HG02981 (cell line): ENCODE results near the gene SORBS2.

ENCODE experiments used
- ATAC-seq: cut with Tn5 transposase; IDR thresholded peaks from one replicate; pipeline ENCODE4 v1.9.1; 2021; ENCODE audit warnings: mild to moderate bottlenecking, moderate library complexity; ENCODE audit not compliant: unreplicated experiment

The SORBS2 gene

GRCh38 chr4:185740471-185740873 lies 71.5 kb downstream of the SORBS2 start:
- no peak for ATAC-seq

GRCh38 chr4:185738820-185739219 lies 73.2 kb downstream of the SORBS2 start:
- ATAC-seq = no peak

- no peak for ATAC-seq
These were observed 73.9 kb downstream of the SORBS2 start for GRCh38 chr4:185738038-185738552.

GRCh38 chr4:185737489-185738037 lies 74.4 kb downstream of the SORBS2 start:
- ATAC-seq = no peak

- ATAC-seq = no peak
These were observed 75.1 kb downstream of the SORBS2 start for GRCh38 chr4:185736882-185737281.

- ATAC-seq = no peak
These were observed 76.1 kb downstream of the SORBS2 start for GRCh38 chr4:185735866-185736400.

GRCh38 chr4:185734930-185735329 lies 77.1 kb downstream of the SORBS2 start:
- no peak for ATAC-seq

- peak; percentile 67 for ATAC-seq
These were observed 77.8 kb downstream of the SORBS2 start for GRCh38 chr4:185734214-185734613.

GRCh38 chr4:185730849-185731608 lies 81.0 kb downstream of the SORBS2 start:
- peak; percentile 51 for ATAC-seq

GRCh38 chr4:185730387-185730786 lies 81.6 kb downstream of the SORBS2 start:
- peak; percentile 33 for ATAC-seq

- no peak for ATAC-seq
These were observed 82.6 kb downstream of the SORBS2 start for GRCh38 chr4:185729391-185729804.

GRCh38 chr4:185728893-185729292 lies 83.1 kb downstream of the SORBS2 start:
- ATAC-seq = no peak

GRCh38 chr4:185726931-185727330 lies 85.1 kb downstream of the SORBS2 start:
- no peak for ATAC-seq

GRCh38 chr4:185723631-185724260 lies 88.2 kb downstream of the SORBS2 start:
- ATAC-seq = no peak

GRCh38 chr4:185722029-185722316 lies 90.0 kb downstream of the SORBS2 start:
- ATAC-seq = no peak

- ATAC-seq = no peak
These were observed 90.6 kb downstream of the SORBS2 start for GRCh38 chr4:185721190-185722028.

GRCh38 chr4:185719500-185719858 lies 92.5 kb downstream of the SORBS2 start:
- ATAC-seq = no peak

- peak; percentile 64 for ATAC-seq
These were observed 93.2 kb downstream of the SORBS2 start for GRCh38 chr4:185718578-185719499.

- no peak for ATAC-seq
These were observed 94.6 kb downstream of the SORBS2 start for GRCh38 chr4:185717377-185717741.
